ENCODE data around the gene UBA7. TPM values are rescaled to one million over a fixed set of nuclear protein-coding genes. Genes with fewer than 3 reads are reported as not detected.
"Not testable (repeated sequence)": the region's sequence is repeated elsewhere in the genome, so short reads cannot be mapped to it uniquely, and the experiment has no call there.

The UBA7 gene
- total RNA-seq, result 26.7 TPM
- long read RNA-seq, partial matches to known transcripts, result 5 of 8 reads
- long read RNA-seq, other reads (novel, unspliced or antisense), result 1 of 8 reads

GRCh38 chr3:49813497-49814174 is at the start of gene UBA7:
UBA7 (minus strand) TSS chr3:49813953; CDS start chr3:49813787, 166 bp downstream.
- intact Hi-C loops (cut with micrococcal nuclease), result no loop called here
- ATAC-seq (peak; percentile 95), DNase-seq (peak; percentile 74)

DNA sequence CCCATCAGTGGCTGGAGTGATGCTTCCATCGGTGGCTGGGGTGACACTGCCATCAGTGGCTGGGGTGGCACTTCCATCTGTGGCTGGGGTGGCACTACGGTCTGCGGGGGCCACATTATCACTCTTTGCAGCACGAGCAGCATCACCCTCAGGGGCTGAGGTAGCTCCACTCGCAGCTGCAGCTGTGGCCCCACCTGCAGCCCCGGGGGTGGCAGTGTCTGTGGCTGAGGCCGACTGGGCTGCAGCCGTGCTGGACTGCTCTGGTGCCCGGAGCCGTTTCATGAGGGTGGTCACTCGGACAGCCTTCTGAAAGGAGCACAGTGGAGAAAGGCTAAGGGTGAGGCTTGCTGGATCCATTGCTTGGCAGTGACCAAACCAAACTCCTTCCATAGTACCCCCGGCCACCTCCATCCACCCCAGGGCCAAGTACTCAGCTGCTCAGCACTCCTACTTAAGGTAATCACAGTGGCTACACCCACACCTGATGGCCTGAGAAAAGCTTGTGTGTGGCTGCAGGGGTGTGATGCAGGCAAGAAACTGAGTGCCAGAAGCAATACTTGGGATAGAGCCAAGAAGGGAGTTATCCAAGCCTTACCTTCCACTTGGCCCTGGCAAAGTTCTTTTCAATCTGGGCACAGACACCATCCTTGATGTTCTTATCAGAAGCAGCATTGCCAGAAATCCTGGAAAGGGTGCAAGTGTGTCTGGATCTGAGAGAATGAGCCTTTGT is 46.0 kb upstream of the UBA7 start:
- no peak for ATAC-seq
- DNase-seq, result no peak
- intact Hi-C loops (cut with micrococcal nuclease), result no loop called here

DNA sequence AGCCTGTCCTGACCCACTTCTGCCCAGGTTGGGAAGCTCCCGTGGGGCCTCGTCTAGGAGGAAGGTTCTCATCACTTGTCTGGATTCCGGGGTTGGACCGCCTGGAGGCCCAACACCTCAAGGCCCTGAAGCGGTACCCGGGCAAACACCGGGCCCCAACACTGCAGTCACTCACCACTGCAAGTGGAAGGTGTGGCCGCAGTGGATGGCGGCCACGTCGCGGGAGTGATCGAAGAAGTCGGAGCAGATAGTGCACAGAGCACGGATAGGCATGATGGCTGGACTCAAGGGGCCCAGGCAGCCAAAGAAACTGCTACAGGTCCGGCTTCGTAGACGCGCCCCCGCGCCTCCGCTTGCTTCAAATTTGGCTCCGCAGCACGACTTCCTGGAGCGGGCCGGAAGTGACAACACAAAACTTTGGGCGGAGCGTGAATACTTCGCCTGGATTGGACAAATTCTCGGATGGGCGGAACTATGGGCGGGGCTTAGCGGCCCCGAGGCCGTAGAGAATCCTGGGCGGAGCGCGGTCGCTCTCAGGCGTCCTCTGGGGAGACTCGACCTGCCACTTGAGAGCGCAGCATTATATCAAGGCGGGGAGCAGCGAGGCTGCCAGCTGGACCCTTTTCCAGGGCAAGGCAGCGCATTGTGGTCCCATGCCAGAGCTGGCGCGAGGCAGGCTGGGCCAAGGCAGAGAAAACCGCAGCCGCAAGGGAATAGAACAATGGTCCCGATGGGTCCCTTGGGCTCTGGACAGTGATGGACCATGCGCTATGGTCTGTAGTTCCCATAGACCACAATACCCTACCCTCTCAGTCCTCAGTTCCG is 42.6 kb upstream of the UBA7 start, which contains the start of gene TRAIP:
Gene TRAIP (minus strand): TSS at position 384 of the 825 bp plus-strand sequence. CDS start 111 bp downstream, at position 273.
- peak; percentile 95 for DNase-seq
- peak; percentile 100 for ATAC-seq
- intact Hi-C loops (cut with micrococcal nuclease), result no loop called here

GRCh38 chr3:49855662-49856061 is 41.9 kb upstream of the UBA7 start:
- no peak for ATAC-seq
- intact Hi-C loops (cut with micrococcal nuclease), result no loop called here
- DNase-seq, result no peak

GRCh38 chr3:49845694-49846093 is 31.9 kb upstream of the UBA7 start:
- intact Hi-C loops (cut with micrococcal nuclease), result no loop called here
- DNase-seq (no peak), ATAC-seq (no peak)

DNA sequence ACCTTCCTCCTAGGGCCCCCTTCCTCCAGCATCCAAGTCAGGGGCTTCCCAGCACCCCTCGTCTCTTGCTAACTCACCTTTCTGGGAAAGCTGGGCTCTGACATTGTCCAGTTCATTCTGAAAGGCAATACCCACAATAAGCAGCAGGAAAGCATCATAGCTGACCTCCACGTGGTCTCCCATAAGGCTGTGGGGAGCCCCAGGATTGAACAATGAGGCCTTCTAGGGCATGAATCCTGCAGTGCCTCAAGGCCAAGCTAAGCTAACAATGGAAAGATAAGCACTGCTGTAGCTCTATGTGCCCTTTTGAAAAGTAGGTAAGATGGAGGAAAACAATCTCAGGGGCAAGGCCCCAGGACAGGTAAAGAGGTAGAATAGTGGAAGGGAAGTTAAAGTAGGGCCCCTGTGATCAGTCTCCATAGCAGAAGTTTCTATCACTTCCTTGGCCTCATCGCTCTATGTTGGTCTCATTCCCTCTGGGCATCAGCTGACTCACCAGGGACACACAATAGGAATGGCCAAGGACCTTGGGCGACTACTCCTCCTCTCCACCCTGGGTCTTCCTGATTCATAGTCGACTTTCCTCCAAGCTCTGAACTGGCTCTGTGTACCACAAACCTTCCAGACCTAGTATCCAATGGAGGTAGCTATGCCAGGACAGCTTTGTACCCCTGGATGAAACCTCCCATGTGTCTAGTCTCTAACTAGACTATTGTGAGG is 30.9 kb upstream of the UBA7 start:
- intact Hi-C loops (cut with micrococcal nuclease), result loop anchor here (5.0 kb wide), 1 partner anchor 42 kb away; the partner anchor contains the start of gene INKA1
- no peak for DNase-seq
- ATAC-seq, result no peak

GRCh38 chr3:49842843-49843517 is 29.2 kb upstream of the UBA7 start:
- intact Hi-C loops (cut with micrococcal nuclease), result loop anchor here (5.0 kb wide), 1 partner anchor 41 kb away; the partner anchor contains the start of gene INKA1
- peak; percentile 30 for DNase-seq
- ATAC-seq, result peak; percentile 38

DNA sequence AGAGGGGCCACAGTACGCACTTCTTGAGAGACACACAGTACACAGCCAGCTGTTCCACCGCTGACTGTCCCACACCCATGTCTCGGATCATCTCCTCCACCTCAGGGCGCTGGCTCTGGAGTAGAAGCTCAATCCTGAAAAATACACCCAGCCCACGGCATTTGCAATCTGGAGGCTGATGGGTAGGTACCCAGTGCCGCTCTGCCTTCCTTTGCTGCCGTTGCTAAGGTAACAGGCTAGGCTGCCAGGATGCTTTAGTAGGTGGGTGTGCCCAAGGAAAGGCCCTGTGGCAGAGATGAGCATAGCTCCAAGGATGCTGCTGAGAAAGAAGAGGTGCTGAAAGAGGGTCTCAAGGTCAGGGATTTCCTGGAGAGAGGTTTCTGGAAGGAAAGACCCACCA is 28.1 kb upstream of the UBA7 start:
- no peak for DNase-seq
- intact Hi-C loops (cut with micrococcal nuclease), result loop anchor here (5.0 kb wide), 1 partner anchor 40 kb away; the partner anchor contains the start of gene INKA1
- ATAC-seq, result no peak

DNA sequence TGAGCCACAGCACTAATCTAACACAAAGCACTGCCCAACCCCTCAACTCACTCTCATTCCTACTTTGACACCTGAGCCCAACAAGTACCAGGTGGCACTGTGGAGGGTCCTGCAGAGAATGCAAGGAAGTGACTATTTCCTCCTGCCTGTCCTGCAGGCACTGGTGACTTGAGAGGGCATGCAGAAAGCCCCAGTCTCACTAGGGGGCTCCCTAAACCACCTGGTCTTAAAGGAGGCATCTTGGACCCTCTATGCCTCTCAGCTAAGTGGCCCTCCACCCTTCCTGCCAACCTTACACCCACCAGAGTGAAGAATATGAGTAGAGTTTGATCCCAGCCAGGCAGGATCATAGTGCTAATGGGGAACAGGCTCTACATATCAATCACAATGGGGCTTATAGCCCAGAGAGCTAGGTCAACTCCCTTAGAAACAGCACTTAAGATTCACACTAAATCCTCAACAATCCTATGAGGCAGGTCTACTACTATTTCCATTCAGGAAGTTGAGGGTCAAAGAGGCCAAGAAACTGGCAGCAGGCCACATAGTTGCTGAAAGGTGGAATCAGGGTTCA is 27.5 kb upstream of the UBA7 start:
- DNase-seq (no peak), ATAC-seq (no peak)
- intact Hi-C loops (cut with micrococcal nuclease), result loop anchor here (5.0 kb wide), 1 partner anchor 39 kb away; the partner anchor contains the start of gene INKA1

DNA sequence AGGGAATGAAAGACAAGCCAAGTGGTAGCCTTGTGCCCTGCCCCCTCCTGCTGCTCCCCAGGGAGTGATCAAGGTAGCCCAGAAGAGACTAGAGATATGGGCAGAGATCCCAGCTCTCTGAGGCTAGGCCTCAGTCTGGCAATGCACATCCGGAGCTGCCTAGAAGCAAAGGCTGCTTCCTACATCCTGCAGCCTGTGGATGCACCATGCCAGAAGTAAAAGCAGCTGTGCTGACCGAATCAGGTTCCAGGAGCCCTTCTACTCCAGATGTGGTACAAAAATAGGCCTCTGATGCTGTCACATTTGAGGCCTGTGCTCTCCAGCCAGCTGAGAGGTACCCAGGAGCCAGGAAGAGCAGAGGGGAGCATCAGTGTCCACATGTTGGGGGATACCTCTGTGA is 26.6 kb upstream of the UBA7 start:
- intact Hi-C loops (cut with micrococcal nuclease), result loop anchor here (5.0 kb wide), 1 partner anchor 38 kb away; the partner anchor contains the start of gene INKA1
- ATAC-seq, result peak; percentile 5
- no peak for DNase-seq

DNA sequence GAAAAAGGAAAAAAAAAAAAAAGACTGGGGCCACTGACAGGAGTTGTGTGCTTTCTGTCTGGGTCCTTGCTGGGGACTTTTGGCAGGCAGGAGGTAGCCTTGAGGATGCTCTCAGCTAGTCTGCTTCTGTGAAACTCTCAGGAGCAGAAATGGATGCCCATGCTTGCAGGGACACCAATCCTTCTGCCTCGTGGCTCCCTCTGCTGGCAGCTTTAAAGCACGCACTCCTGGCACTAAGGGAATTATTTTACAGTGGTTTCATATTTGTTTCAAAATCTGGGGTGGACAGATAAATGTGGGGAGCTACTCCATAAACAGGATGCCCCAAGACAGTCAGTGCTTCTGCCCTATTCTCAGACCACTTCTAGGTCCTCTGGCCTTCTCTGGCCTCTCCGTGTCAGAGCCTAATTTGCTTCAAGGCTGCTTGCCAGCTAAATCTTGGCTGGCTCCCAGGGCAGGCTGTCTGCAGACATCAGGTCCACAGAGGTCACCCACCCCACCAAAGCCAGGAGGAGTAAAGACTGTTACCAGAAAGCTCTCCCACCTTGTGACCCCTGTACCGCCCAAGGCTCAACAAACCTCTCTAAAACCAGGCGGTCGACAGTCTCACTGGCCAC is 25.5 kb upstream of the UBA7 start:
- intact Hi-C loops (cut with micrococcal nuclease), result no loop called here
- DNase-seq (peak; percentile 87), ATAC-seq (peak; percentile 90)

GRCh38 chr3:49831341-49831740 is 17.6 kb upstream of the UBA7 start:
- intact Hi-C loops (cut with micrococcal nuclease), result no loop called here
- ATAC-seq, result no peak
- no peak for DNase-seq

DNA sequence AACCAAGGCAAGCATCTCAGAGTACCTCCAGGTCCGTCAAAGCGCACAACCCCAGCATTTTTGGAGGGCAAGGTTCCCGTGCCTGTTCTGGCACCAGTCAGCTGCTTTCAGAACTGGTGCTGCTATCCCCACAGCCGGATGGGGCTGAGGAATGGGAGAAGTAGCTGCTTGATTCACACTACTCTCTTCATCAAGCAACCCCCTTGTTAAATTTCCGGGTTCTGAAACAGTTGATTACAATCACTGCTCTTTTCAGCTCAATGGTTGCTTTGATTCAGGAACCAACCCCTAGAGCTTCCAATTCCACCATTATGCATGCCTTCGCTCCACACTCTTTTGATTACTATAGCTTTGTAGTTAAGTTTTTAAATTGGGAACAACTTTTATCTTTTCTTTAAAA is 12.3 kb upstream of the UBA7 start:
- no peak for ATAC-seq
- DNase-seq, result no peak
- intact Hi-C loops (cut with micrococcal nuclease), result no loop called here

DNA sequence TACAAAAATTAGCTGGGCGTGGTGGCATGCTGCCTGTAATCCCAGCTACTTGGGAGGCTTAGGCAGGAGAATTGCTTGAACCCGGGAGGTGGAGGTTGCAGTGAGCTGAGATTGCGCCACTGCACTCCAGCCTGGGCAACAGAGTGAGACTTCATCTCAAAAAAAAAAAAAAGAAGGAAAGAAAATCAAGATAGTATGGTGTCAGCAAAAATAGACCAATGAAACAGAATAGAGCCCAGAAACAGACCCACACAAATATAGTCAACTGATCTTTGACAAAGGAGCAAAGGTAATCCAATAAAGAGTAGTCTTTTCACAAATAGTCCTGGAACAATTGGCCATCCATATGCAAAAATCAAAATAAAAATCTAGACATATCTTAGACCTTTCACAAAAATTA is 9.4 kb upstream of the UBA7 start:
- DNase-seq; intact Hi-C loops (cut with micrococcal nuclease); ATAC-seq: not testable (repeated sequence)

DNA sequence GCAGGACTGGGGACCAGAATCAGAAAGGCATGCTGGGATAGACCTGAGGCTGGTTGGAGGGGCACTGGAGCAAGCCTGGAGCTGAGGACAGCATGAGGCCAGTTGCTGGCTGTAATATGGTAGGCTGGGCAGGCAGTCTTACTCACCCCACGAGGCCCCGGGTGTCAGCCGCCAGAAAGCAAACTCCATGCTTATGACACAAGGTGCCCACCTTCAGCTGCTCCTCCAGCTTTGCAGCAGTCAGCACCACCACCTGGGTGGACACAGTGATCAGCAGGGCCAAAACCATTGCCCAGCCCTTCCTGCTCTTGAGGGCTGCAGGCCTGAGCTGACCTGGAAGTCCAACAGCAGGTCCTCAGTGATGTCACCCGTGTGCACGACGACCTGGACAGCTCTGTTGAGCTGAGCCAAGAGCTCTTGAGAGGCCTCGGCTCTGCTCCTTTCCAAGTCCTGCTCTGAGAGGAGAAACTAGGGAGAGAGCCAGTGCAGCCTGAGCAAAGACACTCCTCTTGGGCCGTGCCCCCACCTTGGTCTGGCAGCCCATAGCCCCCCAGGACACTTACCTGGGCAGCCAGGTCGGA is 747 bp downstream of the UBA7 start:
- peak; percentile 37 for DNase-seq
- intact Hi-C loops (cut with micrococcal nuclease), result no loop called here
- ATAC-seq, result peak; percentile 68

GRCh38 chr3:49807431-49808114 is 6.2 kb downstream of the UBA7 start:
- peak; percentile 35 for DNase-seq
- no peak for ATAC-seq

More at GRCh38 chr3:49807431-49808114, 6.2 kb downstream of the UBA7 start:
- intact Hi-C loops (cut with micrococcal nuclease), result no loop called here

Data from left ventricle myocardium superior (tissue), 1 donor.